ENCODE results near the gene UCK2. TPM values are rescaled to one million over a fixed set of nuclear protein-coding genes. Genes with fewer than 3 reads are reported as not detected.

The UCK2 gene
- total RNA-seq, 1 experiment from 2014 or later = 91.2 TPM

DNA sequence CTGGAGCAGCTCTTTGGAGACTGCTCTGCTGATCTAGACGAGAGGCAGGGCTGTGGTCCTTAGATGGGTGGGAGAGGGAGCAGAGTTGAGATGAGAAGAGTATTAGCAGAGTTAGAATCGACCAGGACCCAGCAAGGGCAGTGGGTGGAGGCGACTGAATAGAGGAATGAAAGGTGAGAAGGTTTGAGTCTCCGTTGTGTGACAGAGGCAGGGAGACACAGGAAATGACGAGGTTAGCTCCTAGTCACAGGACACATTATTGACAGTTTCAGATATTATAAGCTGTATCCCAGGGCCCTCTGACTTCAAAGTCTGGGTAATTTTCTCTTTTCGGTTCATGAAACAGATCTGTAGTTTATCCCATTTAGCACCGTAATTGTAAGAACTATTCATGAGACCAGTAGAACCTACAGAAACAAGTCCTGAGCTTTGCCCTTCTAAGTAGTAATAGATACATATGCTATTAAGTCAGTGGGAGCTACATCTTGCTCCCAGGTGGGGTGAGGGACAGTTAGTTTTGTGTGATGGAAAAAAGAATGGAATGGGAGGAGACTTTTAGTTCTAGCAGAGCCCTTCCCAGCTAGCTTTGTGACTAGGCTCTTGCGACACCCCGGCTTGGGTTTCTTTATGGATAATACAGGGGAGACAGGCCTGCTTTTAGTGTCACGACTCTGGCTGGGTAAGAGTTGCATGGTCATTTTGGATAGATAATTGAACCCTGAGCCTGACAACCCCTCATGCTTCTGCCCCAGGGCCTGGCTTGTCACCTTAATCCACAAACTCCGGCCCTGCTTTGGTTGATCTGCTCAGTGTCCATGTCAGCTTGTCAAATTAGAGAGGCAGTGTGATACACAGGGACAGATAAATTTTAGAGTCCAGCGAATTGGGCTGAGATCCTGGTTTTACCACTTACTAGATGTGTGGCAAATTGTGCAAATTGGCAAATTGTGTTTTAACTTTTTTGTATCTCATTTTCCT is 70.2 kb downstream of the UCK2 start:
- peaks cover 10% of the 10 kb centered on the region for H3K36me3 ChIP-seq (ENCODE audit: control insufficient read depth, insufficient read depth, low read length)
- POLR2A ChIA-PET = interaction anchor here (0.5 kb wide), 1 partner anchor 108 kb away, joined by 4 read pairs; no protein-coding TSS in a partner anchor
- in situ Hi-C loops (cut with HindIII; ENCODE audit: low pct_unique_long_range_greater_than_20kb, low sequenced_read_pairs) (no loop called here), intact Hi-C loops (cut with micrococcal nuclease; ENCODE audit: unreplicated experiment) (no loop called here)
- TF ChIP-seq TCF7L2 (IDR thresholded peaks at IDR 0.05; ENCODE audit: low read depth, low read length) = no peak
- TF ChIP-seq SIN3A (IDR thresholded peaks at IDR 0.05; ENCODE audit: borderline replicate concordance, insufficient read depth, low read depth, low read length) = no peak
- TF ChIP-seq, protein P1, sequence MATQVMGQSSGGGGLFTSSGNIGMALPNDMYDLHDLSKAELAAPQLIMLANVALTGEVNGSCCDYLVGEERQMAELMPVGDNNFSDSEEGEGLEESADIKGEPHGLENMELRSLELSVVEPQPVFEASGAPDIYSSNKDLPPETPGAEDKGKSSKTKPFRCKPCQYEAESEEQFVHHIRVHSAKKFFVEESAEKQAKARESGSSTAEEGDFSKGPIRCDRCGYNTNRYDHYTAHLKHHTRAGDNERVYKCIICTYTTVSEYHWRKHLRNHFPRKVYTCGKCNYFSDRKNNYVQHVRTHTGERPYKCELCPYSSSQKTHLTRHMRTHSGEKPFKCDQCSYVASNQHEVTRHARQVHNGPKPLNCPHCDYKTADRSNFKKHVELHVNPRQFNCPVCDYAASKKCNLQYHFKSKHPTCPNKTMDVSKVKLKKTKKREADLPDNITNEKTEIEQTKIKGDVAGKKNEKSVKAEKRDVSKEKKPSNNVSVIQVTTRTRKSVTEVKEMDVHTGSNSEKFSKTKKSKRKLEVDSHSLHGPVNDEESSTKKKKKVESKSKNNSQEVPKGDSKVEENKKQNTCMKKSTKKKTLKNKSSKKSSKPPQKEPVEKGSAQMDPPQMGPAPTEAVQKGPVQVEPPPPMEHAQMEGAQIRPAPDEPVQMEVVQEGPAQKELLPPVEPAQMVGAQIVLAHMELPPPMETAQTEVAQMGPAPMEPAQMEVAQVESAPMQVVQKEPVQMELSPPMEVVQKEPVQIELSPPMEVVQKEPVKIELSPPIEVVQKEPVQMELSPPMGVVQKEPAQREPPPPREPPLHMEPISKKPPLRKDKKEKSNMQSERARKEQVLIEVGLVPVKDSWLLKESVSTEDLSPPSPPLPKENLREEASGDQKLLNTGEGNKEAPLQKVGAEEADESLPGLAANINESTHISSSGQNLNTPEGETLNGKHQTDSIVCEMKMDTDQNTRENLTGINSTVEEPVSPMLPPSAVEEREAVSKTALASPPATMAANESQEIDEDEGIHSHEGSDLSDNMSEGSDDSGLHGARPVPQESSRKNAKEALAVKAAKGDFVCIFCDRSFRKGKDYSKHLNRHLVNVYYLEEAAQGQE (IDR thresholded peaks at IDR 0.05; ENCODE audit: insufficient read depth in 1 of 2, low read depth in 2 of 2, low read length in 1 of 2) = no peak
- no peak for TF ChIP-seq POLR2AphosphoS5 (IDR thresholded peaks at IDR 0.05; ENCODE audit: low read depth, low read length)
- TF ChIP-seq, protein P2, sequence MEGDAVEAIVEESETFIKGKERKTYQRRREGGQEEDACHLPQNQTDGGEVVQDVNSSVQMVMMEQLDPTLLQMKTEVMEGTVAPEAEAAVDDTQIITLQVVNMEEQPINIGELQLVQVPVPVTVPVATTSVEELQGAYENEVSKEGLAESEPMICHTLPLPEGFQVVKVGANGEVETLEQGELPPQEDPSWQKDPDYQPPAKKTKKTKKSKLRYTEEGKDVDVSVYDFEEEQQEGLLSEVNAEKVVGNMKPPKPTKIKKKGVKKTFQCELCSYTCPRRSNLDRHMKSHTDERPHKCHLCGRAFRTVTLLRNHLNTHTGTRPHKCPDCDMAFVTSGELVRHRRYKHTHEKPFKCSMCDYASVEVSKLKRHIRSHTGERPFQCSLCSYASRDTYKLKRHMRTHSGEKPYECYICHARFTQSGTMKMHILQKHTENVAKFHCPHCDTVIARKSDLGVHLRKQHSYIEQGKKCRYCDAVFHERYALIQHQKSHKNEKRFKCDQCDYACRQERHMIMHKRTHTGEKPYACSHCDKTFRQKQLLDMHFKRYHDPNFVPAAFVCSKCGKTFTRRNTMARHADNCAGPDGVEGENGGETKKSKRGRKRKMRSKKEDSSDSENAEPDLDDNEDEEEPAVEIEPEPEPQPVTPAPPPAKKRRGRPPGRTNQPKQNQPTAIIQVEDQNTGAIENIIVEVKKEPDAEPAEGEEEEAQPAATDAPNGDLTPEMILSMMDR (IDR thresholded peaks at IDR 0.05) = no peak
- ATAC-seq (no peak), DNase-seq (ENCODE audit: low read depth, low spot score) (no peak)
- no peak overlapping the region for H3K27ac ChIP-seq (ENCODE audit: low read length)
- H3K4me3 ChIP-seq (ENCODE audit: low read depth in 2 of 2, low read length in 2 of 2) = no peak overlapping the region
- CTCF ChIA-PET = no interaction called here
- H3K9me3 ChIP-seq (ENCODE audit: control insufficient read depth, insufficient read depth, low read depth, low read length) = no peaks in the 10 kb centered on the region
- BruUV-seq (replicated peaks) = no TSS peak
- no peaks in the 10 kb centered on the region for H3K27me3 ChIP-seq (ENCODE audit: control insufficient read depth, insufficient read depth, low read length)
- H3K4me1 ChIP-seq (ENCODE audit: control insufficient read depth, insufficient read depth, low read length) = no peaks in the 10 kb centered on the region

DNA sequence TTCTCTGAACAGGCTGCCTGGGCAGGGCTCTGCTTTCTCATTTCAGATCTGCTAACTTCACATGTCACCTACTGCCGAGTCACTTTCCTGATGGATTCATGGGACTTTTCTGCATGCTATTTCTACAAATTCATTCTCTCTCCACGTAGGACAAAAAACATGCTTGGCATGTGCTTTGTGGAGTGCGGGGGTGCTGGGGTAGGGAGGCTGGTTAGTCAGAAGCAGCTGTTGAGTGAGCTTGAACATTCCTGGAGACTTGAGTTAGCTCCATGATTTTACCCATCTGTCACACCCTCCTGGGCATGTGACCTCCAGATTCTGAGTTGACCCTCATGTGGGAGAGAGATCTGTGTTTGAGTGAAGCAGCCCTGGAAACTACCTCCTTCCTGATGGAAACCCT is 71.4 kb downstream of the UCK2 start:
- no peak overlapping the region for H3K4me3 ChIP-seq (ENCODE audit: low read depth in 2 of 2, low read length in 2 of 2)
- DNase-seq (ENCODE audit: low read depth, low spot score) (peak; percentile 38), ATAC-seq (peak; percentile 39; the same call in 1 of the 2 replicates)
- ChIA-PET CTCF (no interaction called here), POLR2A (no interaction called here)
- H3K36me3 ChIP-seq (ENCODE audit: control insufficient read depth, insufficient read depth, low read length) = peaks cover 10% of the 10 kb centered on the region
- H3K27ac ChIP-seq (ENCODE audit: low read length) = no peak overlapping the region
- H3K9me3 ChIP-seq (ENCODE audit: control insufficient read depth, insufficient read depth, low read depth, low read length) = no peaks in the 10 kb centered on the region
- no peaks in the 10 kb centered on the region for H3K27me3 ChIP-seq (ENCODE audit: control insufficient read depth, insufficient read depth, low read length)
- in situ Hi-C loops (cut with HindIII; ENCODE audit: low pct_unique_long_range_greater_than_20kb, low sequenced_read_pairs) (no loop called here), intact Hi-C loops (cut with micrococcal nuclease; ENCODE audit: unreplicated experiment) (no loop called here)
- TF ChIP-seq TCF7L2 (IDR thresholded peaks at IDR 0.05; ENCODE audit: low read depth, low read length) (no peak), SIN3A (IDR thresholded peaks at IDR 0.05; ENCODE audit: borderline replicate concordance, insufficient read depth, low read depth, low read length) (no peak), POLR2AphosphoS5 (IDR thresholded peaks at IDR 0.05; ENCODE audit: low read depth, low read length) (no peak)
- TF ChIP-seq, protein P2 (IDR thresholded peaks at IDR 0.05) = no peak
- TF ChIP-seq, protein P1 (IDR thresholded peaks at IDR 0.05; ENCODE audit: insufficient read depth in 1 of 2, low read depth in 2 of 2, low read length in 1 of 2) = no peak
- no TSS peak for BruUV-seq (replicated peaks)
- H3K4me1 ChIP-seq (ENCODE audit: control insufficient read depth, insufficient read depth, low read length) = no peaks in the 10 kb centered on the region
